CD14-positive monocyte (primary cell): ENCODE data around the gene NSUN7. TPM values are rescaled to one million over a fixed set of nuclear protein-coding genes. Genes with fewer than 3 reads are reported as not detected.
"Not testable (repeated sequence)": the region's sequence is repeated elsewhere in the genome, so short reads cannot be mapped to it uniquely, and the experiment has no call there.

ENCODE experiments used
- DNase-seq, 3 donors: peaks; one replicate each; pipeline ENCODE4 v3.0.0-alpha.2; 2011 to 2022
- H2AFZ ChIP-seq: 2 replicates; pipeline ENCODE4 v1.6.0; 2012; ENCODE audit warnings: mild to moderate bottlenecking, low read depth, low read length, inconsistent platforms; ENCODE audit not compliant: insufficient read depth, poor library complexity, severe bottlenecking
- H3K27ac ChIP-seq, 2 donors: 1 replicate in 1 of 2; 2 replicates in 1 of 2; pipeline ENCODE4 v1.5.1; 2012 to 2013; ENCODE audit warnings: low read length in 2 of 2, control low read depth in 1 of 2, inconsistent platforms in 1 of 2, low read depth in 1 of 2, mild to moderate bottlenecking in 1 of 2
- H3K27me3 ChIP-seq, 2 donors: one replicate each; pipeline versions ENCODE4 v1.6.0 to v1.6.1; 2011 to 2013; ENCODE audit warnings: low read length in 2 of 2; ENCODE audit not compliant: control insufficient read depth in 2 of 2, insufficient read depth in 2 of 2
- H3K36me3 ChIP-seq, 2 donors: replicated peaks in 1 of 2; 1 replicate in 1 of 2; 2 replicates in 1 of 2; pipeline versions ENCODE4 v1.5.1 to v1.6.1; 2012 to 2013; ENCODE audit warnings: low read length in 2 of 2, control low read depth in 1 of 2, inconsistent platforms in 1 of 2, mild to moderate bottlenecking in 1 of 2; ENCODE audit not compliant: insufficient read depth in 2 of 2, control insufficient read depth in 1 of 2
- H3K4me1 ChIP-seq, 2 donors: 1 replicate in 1 of 2; 2 replicates in 1 of 2; pipeline versions ENCODE4 v1.5.1 to v1.6.1; 2012 to 2013; ENCODE audit warnings: low read length in 2 of 2, control low read depth in 1 of 2, inconsistent platforms in 1 of 2, mild to moderate bottlenecking in 1 of 2, moderate library complexity in 1 of 2; ENCODE audit not compliant: insufficient read depth in 2 of 2, control insufficient read depth in 1 of 2
- H3K4me2 ChIP-seq: replicated peaks from 2 replicates; pipeline ENCODE3; 2012; ENCODE audit warnings: low read length, moderate library complexity, mild to moderate bottlenecking; ENCODE audit not compliant: poor library complexity, severe bottlenecking; ENCODE audit errors: extremely low read depth
- H3K4me3 ChIP-seq, 3 experiments: fragments of 200-600 bp in 1 of 3; sonication (generic) in 1 of 3; replicated peaks in 1 of 3; 1 replicate in 2 of 3; 2 replicates in 1 of 3; pipeline ENCODE4 v1.5.1; 2011 to 2013; ENCODE audit warnings: low read length in 3 of 3, mild to moderate bottlenecking in 3 of 3, control low read depth in 2 of 3, low read depth in 2 of 3, inconsistent platforms in 1 of 3, moderate library complexity in 1 of 3
- H3K79me2 ChIP-seq: 2 replicates; pipeline ENCODE4 v1.6.0; 2012; ENCODE audit warnings: mild to moderate bottlenecking, control low read depth, inconsistent platforms, low read length, moderate library complexity; ENCODE audit not compliant: insufficient read depth
- H3K9ac ChIP-seq: 2 replicates; pipeline ENCODE4 v1.6.0; 2017; ENCODE audit warnings: low read length, mild to moderate bottlenecking; ENCODE audit not compliant: insufficient read depth, poor library complexity, severe bottlenecking
- H3K9me3 ChIP-seq, 2 donors: replicated peaks in 1 of 2; 1 replicate in 1 of 2; 2 replicates in 1 of 2; pipeline versions ENCODE4 v1.5.1 to v1.6.1; 2012 to 2013; ENCODE audit warnings: low read length in 2 of 2, control low read depth in 1 of 2; ENCODE audit not compliant: control insufficient read depth in 1 of 2, insufficient read depth in 1 of 2
- H4K20me1 ChIP-seq: 2 replicates; pipeline ENCODE4 v1.6.0; 2012; ENCODE audit warnings: mild to moderate bottlenecking, low read length, control low read depth, moderate library complexity; ENCODE audit not compliant: insufficient read depth
- H3K27ac Mint-ChIP-seq, 7 donors: one replicate each; pipeline ENCODE4 v1.8.0; 2020; ENCODE audit warnings: mild to moderate bottlenecking in 7 of 7, mixed read lengths in 7 of 7, moderate library complexity in 6 of 7, inconsistent platforms in 2 of 7
- H3K27me3 Mint-ChIP-seq, 3 donors: one replicate each; pipeline ENCODE4 v1.8.0; 2021 to 2022; ENCODE audit warnings: low read depth in 3 of 3, mild to moderate bottlenecking in 3 of 3, mixed read lengths in 3 of 3, moderate library complexity in 3 of 3, inconsistent platforms in 1 of 3
- H3K36me3 Mint-ChIP-seq, 2 donors: one replicate each; pipeline ENCODE4 v1.8.0; 2020; ENCODE audit warnings: mixed read lengths in 2 of 2, inconsistent platforms in 1 of 2, mild to moderate bottlenecking in 1 of 2
- H3K4me1 Mint-ChIP-seq: one replicate; pipeline ENCODE4 v1.8.0; 2020; ENCODE audit warnings: mild to moderate bottlenecking, mixed read lengths
- H3K4me3 Mint-ChIP-seq, 2 donors: one replicate each; pipeline ENCODE4 v1.8.0; 2020; ENCODE audit warnings: mild to moderate bottlenecking in 2 of 2, mixed read lengths in 2 of 2, moderate library complexity in 1 of 2
- H3K9me3 Mint-ChIP-seq, 7 donors: one replicate each; pipeline ENCODE4 v1.8.0; 2020 to 2022; ENCODE audit warnings: mixed read lengths in 7 of 7, mild to moderate bottlenecking in 6 of 7, moderate library complexity in 6 of 7, inconsistent platforms in 2 of 7
- CTCF ChIP-seq: fragments of 200-600 bp; IDR thresholded peaks from one replicate; pipeline ENCODE4 v1.8.0; 2022; ENCODE audit warnings: antibody characterized with exemption, mild to moderate bottlenecking
- WGBS: methylation state at CpG from one replicate; pipeline ENCODE4 v1.1.5; 2013; ENCODE audit warnings: missing lambda C conversion rate; ENCODE audit not compliant: insufficient coverage; 5-methylcytosine and 5-hydroxymethylcytosine counted together
- intact Hi-C, 2 donors: fragments of 100-400 bp; cut with micrococcal nuclease; formaldehyde crosslinking; loops; one replicate each; pipeline versions ENCODE4 v1.15.0 to v1.15.1; 2023
- polyA plus RNA-seq, 3 donors: library from polyadenylated mRNA; depleted of rRNA in 1 of 3; unstranded in 2 of 3; stranded (reverse) in 1 of 3; fragments of 300-500 nt in 2 of 3; fragments of >200 nt in 1 of 3; fragmentation: Illumina TruSeq in 2 of 3; gene quantifications; 1 replicate in 2 of 3; 2 replicates in 1 of 3; pipeline ENCODE4 v1.2.3, GENCODE V29; 2012 to 2021

The NSUN7 gene
- polyA plus RNA-seq, 3 donors: 0.21 to 0.62 (median 0.57) TPM

GRCh38 chr4:40812856-40813255, 63.1 kb downstream of the NSUN7 start:
- intact Hi-C loops: no loop called here
- no peaks in the 10 kb centered on the region for H3K27me3 Mint-ChIP-seq
- Histone ChIP-seq H3K4me1 (peaks cover 42 to 54% of the 10 kb centered on the region in 2 donors), H3K36me3 (no peaks in the 10 kb centered on the region), H2AFZ (peak overlapping the region; percentile 66), H4K20me1 (no peaks in the 10 kb centered on the region), H3K9me3 (no peaks in the 10 kb centered on the region), H3K79me2 (no peaks in the 10 kb centered on the region), H3K4me3 (peak overlapping the region in 1 of 3 experiments; percentile 67), H3K27ac (peak overlapping the region; percentile 94 to 95), H3K27me3 (no peaks in the 10 kb centered on the region), H3K4me2 (peak overlapping the region; percentile 66), H3K9ac (peak overlapping the region; percentile 55)
- 61% methylated on average over 2 of the region's 2 CpGs for WGBS
- H3K4me1 Mint-ChIP-seq: peaks cover 45% of the 10 kb centered on the region
- peak overlapping the region; percentile 64 to 82 for H3K4me3 Mint-ChIP-seq
- TF ChIP-seq CTCF: no peak
- no peaks in the 10 kb centered on the region for H3K9me3 Mint-ChIP-seq
- peaks cover 0 to 5% of the 10 kb centered on the region in 2 donors for H3K36me3 Mint-ChIP-seq
- peak in 1 of 3 donors; percentile 10 for DNase-seq
- H3K27ac Mint-ChIP-seq: peak overlapping the region; percentile 95 to 99 (median 98)

GRCh38 chr4:40817157-40817556, 67.4 kb downstream of the NSUN7 start:
- 100% methylated on average over 3 of the region's 6 CpGs for WGBS
- H3K27ac ChIP-seq, H3K9me3 Mint-ChIP-seq, H4K20me1 ChIP-seq, H2AFZ ChIP-seq, H3K27ac Mint-ChIP-seq, H3K4me2 ChIP-seq, H3K79me2 ChIP-seq, H3K4me3 ChIP-seq, H3K27me3 ChIP-seq, intact Hi-C loops, DNase-seq, H3K36me3 ChIP-seq, H3K27me3 Mint-ChIP-seq, H3K9me3 ChIP-seq, H3K9ac ChIP-seq, H3K4me3 Mint-ChIP-seq: not testable (repeated sequence)
- Mint-ChIP-seq H3K4me1 (peaks cover 14% of the 10 kb centered on the region), H3K36me3 (peaks cover 0 to 11% of the 10 kb centered on the region in 2 donors)
- H3K4me1 ChIP-seq: peaks cover 12 to 18% of the 10 kb centered on the region in 2 donors
